ENCODE measurements around the gene SIX5.

SIX5 gene

DNA sequence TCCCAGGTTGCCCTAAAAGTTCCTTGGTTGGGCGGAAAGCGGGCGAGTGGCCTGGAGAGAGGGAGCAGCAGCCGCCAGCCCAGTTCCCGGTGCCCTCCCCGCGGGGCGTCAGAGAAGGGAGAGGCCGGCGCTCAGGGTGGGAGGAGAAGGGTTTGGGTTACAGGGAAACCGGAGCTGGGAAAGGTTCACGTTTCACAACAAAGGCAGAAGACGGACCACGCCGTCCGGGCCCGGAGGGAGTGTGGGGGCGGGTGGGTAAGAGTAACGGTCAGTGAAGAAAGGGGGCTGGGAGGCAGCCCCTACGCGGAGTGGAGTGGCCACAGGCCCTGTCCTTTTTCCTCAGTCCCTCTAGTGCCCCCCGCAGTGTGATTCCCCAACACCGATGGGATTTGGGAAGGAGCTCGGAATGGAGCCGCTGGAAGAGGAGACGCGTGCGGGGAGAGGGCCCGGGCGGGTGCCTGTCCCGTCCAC, 1.6 kb downstream of the SIX5 start:
- FAIRE-seq (no peak), DNase-seq (ENCODE audit: insufficient read length, low spot score) (no peak)
- TF ChIP-seq, protein P1, sequence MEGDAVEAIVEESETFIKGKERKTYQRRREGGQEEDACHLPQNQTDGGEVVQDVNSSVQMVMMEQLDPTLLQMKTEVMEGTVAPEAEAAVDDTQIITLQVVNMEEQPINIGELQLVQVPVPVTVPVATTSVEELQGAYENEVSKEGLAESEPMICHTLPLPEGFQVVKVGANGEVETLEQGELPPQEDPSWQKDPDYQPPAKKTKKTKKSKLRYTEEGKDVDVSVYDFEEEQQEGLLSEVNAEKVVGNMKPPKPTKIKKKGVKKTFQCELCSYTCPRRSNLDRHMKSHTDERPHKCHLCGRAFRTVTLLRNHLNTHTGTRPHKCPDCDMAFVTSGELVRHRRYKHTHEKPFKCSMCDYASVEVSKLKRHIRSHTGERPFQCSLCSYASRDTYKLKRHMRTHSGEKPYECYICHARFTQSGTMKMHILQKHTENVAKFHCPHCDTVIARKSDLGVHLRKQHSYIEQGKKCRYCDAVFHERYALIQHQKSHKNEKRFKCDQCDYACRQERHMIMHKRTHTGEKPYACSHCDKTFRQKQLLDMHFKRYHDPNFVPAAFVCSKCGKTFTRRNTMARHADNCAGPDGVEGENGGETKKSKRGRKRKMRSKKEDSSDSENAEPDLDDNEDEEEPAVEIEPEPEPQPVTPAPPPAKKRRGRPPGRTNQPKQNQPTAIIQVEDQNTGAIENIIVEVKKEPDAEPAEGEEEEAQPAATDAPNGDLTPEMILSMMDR (IDR thresholded peaks at IDR 0.05; ENCODE audit: insufficient read depth, missing control alignments): no peak

DNA sequence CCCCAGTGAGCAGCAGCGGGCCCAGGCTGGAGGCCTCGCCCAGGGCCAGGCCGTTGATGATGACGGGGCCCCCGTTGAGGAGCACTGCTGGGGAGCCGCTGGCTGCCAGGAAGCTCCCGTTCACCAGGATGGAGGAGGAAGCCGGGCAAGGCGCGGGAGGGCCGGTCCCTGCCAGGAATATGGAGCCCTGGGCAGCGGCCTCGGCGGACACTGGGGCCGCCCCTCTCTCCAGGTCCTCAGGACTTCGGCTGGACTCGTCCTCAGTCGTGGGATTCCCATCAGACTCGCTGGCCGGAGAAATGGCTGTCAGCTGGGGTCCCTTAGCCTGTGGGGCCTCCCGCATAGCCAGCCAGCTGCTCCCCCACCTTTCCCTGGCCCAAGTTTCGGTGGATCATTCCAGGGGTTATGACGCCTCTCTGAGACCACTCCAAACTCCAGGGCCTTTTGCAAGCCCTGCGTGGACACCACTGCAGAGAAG, 2.1 kb downstream of the SIX5 start:
- TF ChIP-seq, protein P1 (IDR thresholded peaks at IDR 0.05; ENCODE audit: insufficient read depth, missing control alignments): no peak
- FAIRE-seq (no peak), DNase-seq (ENCODE audit: insufficient read length, low spot score) (no peak)

- no peak for FAIRE-seq
- TF ChIP-seq, protein P1 (IDR thresholded peaks at IDR 0.05; ENCODE audit: insufficient read depth, missing control alignments): no peak
- DNase-seq (ENCODE audit: insufficient read length, low spot score): no peak
Observed at GRCh38 chr19:45766296-45766868, 2.7 kb downstream of the SIX5 start.

- TF ChIP-seq, protein P1 (IDR thresholded peaks at IDR 0.05; ENCODE audit: insufficient read depth, missing control alignments): no peak
- no peak for FAIRE-seq
- DNase-seq (ENCODE audit: insufficient read length, low spot score): no peak
Observed at GRCh38 chr19:45765702-45766295, 3.3 kb downstream of the SIX5 start.

GRCh38 chr19:45764945-45765701, 3.9 kb downstream of the SIX5 start:
- FAIRE-seq (no peak), DNase-seq (ENCODE audit: insufficient read length, low spot score) (no peak)
- TF ChIP-seq, protein P1 (IDR thresholded peaks at IDR 0.05; ENCODE audit: insufficient read depth, missing control alignments): no peak

- TF ChIP-seq, protein P1 (IDR thresholded peaks at IDR 0.05; ENCODE audit: insufficient read depth, missing control alignments): no peak
- FAIRE-seq (no peak), DNase-seq (ENCODE audit: insufficient read length, low spot score) (no peak)
Observed at GRCh38 chr19:45764475-45764874, 4.6 kb downstream of the SIX5 start.
